Body of pancreas (tissue), 4 donors: ENCODE measurements around the gene PKP2.

Source experiments
- POLR2A ChIP-seq, 3 donors: fragments of 450-650 bp; IDR thresholded peaks; one replicate each; pipeline ENCODE4 v1.6.1; 2016; ENCODE audit warnings: antibody characterized with exemption in 3 of 3, mild to moderate bottlenecking in 2 of 3
- TF ChIP-seq, protein P1 (sequence below), 7 experiments: fragments of 450-650 bp in 4 of 7; fragments of 200-600 bp in 3 of 7; sonication (generic) in 3 of 7; IDR thresholded peaks; one replicate each; pipeline ENCODE4 v1.5.1; 2016 to 2019; ENCODE audit warnings: antibody characterized with exemption in 7 of 7

GRCh38 chr12:32860192-32860591 lies 36.4 kb downstream of the PKP2 start:
- TF ChIP-seq, protein P1, sequence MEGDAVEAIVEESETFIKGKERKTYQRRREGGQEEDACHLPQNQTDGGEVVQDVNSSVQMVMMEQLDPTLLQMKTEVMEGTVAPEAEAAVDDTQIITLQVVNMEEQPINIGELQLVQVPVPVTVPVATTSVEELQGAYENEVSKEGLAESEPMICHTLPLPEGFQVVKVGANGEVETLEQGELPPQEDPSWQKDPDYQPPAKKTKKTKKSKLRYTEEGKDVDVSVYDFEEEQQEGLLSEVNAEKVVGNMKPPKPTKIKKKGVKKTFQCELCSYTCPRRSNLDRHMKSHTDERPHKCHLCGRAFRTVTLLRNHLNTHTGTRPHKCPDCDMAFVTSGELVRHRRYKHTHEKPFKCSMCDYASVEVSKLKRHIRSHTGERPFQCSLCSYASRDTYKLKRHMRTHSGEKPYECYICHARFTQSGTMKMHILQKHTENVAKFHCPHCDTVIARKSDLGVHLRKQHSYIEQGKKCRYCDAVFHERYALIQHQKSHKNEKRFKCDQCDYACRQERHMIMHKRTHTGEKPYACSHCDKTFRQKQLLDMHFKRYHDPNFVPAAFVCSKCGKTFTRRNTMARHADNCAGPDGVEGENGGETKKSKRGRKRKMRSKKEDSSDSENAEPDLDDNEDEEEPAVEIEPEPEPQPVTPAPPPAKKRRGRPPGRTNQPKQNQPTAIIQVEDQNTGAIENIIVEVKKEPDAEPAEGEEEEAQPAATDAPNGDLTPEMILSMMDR (IDR thresholded peaks at IDR 0.05) = no peak
- TF ChIP-seq POLR2A (IDR thresholded peaks at IDR 0.05) = no peak
